Ovary (tissue), 3 donors: Measurements from ENCODE around the gene DHFR.

ENCODE experiments used
- EP300 ChIP-seq: sonication (generic); formaldehyde crosslinking; IDR thresholded peaks from one replicate; pipeline ENCODE4 v1.6.1; 2017; ENCODE audit warnings: antibody characterized with exemption
- POLR2A ChIP-seq: fragments of 450-650 bp; IDR thresholded peaks from one replicate; pipeline ENCODE4 v1.6.1; 2017; ENCODE audit warnings: antibody characterized with exemption, mild to moderate bottlenecking, moderate library complexity
- TF ChIP-seq, protein P1 (sequence below), 3 donors: fragments of 450-650 bp in 2 of 3; fragments of 200-600 bp in 1 of 3; IDR thresholded peaks; one replicate each; pipeline versions ENCODE4 v1.5.1 to v1.8.0; 2016 to 2022; ENCODE audit warnings: antibody characterized with exemption in 3 of 3, mild to moderate bottlenecking in 1 of 3
- donor health status: DM: no; HTN: no; CAD: no.

DNA sequence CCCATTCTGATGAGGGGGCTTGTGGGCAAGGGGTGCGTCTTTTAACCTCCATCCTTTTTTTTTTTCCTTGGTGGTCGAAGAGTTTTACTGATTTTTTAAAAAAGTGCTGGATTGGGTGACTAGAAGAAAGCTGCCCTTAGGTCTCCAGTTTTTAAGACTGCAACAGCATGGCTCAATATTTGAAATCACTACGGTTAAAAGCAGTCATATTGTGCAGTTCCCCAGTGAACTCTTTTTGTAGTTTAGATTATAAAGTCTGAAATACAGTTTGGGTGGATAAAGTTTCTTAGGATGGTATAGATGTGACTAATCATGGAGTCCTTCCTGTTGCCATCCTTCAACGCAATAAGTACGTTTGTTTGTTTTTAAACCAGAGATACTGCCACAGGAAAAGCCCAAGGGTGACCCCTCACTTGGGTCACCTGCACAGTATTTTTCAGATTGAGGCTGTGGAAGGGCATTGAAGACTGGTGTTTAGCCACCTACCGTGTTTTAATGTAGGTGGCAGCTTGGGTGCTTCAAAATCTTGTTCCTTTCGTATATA is 520 bp upstream of the DHFR start:
- TF ChIP-seq, protein P1, sequence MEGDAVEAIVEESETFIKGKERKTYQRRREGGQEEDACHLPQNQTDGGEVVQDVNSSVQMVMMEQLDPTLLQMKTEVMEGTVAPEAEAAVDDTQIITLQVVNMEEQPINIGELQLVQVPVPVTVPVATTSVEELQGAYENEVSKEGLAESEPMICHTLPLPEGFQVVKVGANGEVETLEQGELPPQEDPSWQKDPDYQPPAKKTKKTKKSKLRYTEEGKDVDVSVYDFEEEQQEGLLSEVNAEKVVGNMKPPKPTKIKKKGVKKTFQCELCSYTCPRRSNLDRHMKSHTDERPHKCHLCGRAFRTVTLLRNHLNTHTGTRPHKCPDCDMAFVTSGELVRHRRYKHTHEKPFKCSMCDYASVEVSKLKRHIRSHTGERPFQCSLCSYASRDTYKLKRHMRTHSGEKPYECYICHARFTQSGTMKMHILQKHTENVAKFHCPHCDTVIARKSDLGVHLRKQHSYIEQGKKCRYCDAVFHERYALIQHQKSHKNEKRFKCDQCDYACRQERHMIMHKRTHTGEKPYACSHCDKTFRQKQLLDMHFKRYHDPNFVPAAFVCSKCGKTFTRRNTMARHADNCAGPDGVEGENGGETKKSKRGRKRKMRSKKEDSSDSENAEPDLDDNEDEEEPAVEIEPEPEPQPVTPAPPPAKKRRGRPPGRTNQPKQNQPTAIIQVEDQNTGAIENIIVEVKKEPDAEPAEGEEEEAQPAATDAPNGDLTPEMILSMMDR (IDR thresholded peaks at IDR 0.05): no peak
- TF ChIP-seq POLR2A: no peak
- no peak for TF ChIP-seq EP300
